ENCODE results near the gene SCD.
"Not testable (repeated sequence)": the region's sequence is repeated elsewhere in the genome, so short reads cannot be mapped to it uniquely, and the experiment has no call there.

Gene SCD

DNA sequence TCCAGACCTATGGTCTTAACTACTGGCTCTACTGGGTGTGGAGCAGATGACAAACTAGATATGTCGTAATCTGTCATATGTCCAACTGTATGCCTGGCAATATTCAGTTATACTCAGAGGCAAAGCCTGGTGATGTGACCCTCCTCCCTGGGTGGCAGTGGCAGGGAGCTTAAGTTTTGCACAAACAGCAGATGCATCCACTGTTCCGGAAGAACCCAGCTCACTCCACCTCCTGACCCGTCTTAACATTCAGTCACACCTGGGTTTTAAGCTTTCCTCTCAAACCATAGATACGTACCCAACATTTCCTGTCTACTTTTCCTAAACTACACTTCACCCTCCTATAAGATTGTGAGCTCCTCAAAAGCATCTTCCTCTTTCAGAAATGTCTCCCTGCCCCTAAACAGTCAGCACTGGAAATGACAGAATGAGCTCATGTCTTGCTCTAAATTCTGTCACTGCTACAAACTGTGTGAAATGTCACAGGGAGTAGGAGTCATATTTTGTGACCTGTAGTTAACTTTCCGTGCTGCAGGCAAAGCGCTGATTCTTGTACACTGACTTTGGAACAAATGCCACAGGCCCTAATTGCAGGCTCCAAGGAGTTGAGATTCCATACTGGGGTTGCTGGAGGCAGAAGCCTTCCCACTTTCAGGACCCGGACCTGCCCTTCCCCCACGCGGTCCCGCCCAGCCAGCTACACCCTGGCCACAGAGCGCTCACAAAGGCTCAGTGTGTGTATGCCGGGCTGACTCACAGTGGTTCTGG is 23.9 kb downstream of the SCD start:
- TF ChIP-seq, protein P1, sequence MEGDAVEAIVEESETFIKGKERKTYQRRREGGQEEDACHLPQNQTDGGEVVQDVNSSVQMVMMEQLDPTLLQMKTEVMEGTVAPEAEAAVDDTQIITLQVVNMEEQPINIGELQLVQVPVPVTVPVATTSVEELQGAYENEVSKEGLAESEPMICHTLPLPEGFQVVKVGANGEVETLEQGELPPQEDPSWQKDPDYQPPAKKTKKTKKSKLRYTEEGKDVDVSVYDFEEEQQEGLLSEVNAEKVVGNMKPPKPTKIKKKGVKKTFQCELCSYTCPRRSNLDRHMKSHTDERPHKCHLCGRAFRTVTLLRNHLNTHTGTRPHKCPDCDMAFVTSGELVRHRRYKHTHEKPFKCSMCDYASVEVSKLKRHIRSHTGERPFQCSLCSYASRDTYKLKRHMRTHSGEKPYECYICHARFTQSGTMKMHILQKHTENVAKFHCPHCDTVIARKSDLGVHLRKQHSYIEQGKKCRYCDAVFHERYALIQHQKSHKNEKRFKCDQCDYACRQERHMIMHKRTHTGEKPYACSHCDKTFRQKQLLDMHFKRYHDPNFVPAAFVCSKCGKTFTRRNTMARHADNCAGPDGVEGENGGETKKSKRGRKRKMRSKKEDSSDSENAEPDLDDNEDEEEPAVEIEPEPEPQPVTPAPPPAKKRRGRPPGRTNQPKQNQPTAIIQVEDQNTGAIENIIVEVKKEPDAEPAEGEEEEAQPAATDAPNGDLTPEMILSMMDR (conservative IDR thresholded peaks at IDR 0.05; ENCODE audit: control insufficient read depth, insufficient read depth, low read depth, low read length): no peak
- peak; percentile 90 for DNase-seq (ENCODE audit: low read depth)
- no peak overlapping the region for H3K4me3 ChIP-seq (ENCODE audit: control insufficient read depth, low read depth, low read length)

DNA sequence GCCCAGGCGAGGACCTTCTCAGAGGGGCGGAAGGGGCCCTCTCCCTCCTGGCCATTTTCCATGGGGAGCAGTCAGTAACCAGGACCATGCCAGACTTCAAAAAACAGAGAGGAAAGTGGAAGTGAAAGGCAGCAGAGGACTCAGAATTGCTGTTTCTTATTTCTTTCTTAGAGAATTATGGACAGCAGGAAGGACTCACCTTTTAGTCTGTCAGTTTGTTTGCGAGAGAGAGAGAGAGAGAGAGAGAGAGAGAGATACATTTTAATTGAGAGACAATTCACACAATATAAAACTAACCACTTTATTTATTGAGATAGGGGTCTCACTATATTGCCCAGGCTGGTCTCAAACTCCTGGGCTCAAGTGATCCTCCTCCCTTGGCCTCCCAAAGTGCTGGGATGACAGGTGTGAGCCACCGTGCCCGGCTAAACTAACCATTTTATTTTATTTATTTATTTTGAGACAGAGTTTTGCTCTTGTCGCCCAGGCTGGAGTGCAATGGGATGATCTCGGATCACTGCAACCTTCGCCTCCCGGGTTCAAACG is 24.5 kb downstream of the SCD start:
- no peak for DNase-seq (ENCODE audit: low read depth)
- TF ChIP-seq, protein P1 (conservative IDR thresholded peaks at IDR 0.05; ENCODE audit: control insufficient read depth, insufficient read depth, low read depth, low read length): no peak
- no peak overlapping the region for H3K4me3 ChIP-seq (ENCODE audit: control insufficient read depth, low read depth, low read length)

DNA sequence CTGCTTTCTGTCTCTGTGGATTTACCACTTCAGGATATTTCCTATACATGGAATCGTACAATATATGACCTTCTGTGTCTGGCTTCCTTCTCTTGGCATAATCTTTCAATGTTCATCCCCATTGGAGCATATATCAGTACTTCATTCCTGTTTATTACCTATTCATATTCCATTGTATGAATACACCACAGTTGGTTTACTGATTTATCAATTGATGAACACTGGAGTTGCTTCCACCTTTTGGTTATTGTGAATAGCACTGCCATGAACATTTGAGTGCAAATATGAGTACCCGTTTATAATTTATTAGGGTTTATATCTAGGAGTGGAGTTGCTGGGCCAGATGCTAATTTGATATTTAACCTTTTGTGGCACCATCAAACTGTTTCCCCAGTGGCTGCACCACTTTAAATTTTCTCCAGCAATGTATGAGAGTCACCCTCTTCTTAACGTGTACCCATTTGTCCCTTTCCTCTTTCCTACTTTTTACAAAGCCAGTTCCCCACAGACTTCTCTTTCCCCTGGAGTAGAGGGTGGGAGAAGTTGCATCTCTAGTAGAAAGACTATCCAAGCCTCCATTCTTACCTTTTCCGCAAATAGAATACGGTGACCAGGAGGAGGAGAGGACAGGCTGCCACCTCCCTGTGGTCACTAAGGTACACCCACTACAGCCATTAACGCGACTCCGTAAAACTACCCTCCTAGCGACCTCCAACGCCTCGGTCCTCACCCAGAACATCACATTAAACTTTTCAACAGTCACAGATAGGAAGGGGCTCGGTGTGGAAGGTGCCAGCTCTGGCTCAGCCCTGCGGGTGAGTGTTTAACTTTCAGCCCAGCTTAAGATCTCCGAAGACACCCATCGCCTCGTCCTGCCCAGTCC is 25.6 kb downstream of the SCD start:
- DNase-seq (ENCODE audit: low read depth): no peak
- TF ChIP-seq, protein P1 (conservative IDR thresholded peaks at IDR 0.05; ENCODE audit: control insufficient read depth, insufficient read depth, low read depth, low read length): no peak
- H3K4me3 ChIP-seq (ENCODE audit: control insufficient read depth, low read depth, low read length): peak overlapping the region; percentile 28

DNA sequence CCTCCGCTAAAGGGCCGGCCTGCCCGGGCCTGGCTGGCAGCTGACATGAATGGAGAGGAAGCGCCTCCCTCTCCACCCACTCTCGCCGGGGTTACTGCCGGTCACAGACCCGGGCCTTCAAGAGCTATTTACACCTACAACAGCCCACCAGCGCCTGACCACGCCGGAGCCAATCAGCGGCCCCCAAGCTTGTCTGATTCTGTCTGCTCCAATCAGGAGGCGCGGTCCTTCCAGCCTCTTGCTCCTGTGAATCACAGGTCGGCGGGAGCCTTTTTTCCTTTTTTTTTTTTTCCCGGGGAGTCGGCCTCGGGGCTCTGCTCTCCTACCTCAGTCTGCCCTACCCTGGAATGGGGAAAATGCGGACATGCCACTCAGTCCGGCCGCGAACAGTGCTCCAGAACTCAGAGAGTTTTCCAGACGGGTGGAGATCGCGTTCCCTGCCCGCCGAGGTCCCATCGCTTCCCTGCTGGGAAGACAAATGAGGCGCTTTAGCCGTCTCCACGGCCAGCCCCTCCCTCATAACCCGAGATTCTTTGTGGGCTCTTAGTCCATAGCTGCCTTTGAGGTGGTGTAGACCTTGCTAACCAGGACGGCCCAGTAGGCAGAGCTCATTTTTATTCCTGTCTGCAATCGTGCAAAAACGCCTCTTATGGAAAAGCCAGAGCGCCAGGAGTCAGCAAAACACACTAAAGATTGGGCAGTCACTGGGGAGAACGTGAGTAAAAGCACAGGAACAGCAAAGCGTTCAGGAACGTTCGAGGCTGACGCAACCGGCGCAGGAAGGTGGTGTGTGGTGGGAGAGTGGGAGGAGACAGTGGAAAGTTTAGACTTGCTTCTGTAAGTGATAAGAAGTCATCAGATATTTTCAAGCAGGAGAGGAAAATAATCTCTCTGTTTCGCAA is 26.5 kb downstream of the SCD start:
- H3K4me3 ChIP-seq (ENCODE audit: control insufficient read depth, low read depth, low read length): peak overlapping the region; percentile 63
- TF ChIP-seq, protein P1 (conservative IDR thresholded peaks at IDR 0.05; ENCODE audit: control insufficient read depth, insufficient read depth, low read depth, low read length): no peak
- DNase-seq (ENCODE audit: low read depth): peak; percentile 99

DNA sequence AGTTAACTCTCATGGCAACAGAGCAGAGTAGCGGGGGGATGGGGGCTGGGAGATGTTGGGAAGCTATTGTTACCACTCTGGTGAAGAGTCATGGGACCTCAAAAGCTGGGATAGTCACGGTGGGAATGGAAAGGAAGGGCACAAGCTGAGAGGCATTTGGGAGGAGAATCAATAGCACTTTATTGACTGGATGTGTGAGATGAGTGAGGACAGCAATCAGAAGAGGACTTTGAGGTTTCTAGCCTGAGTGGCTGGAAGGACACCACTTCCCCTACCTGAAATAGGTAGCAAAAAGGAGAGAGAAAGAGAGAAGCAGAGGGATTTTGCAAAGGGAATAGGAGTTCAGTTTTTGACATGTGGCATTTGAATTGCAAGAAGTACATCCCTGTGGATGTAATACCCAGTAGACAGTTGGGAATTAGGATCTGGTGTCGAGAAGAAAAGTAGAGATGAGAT is 27.2 kb downstream of the SCD start:
- TF ChIP-seq, protein P1 (conservative IDR thresholded peaks at IDR 0.05; ENCODE audit: control insufficient read depth, insufficient read depth, low read depth, low read length): no peak
- peak overlapping the region; percentile 63 for H3K4me3 ChIP-seq (ENCODE audit: control insufficient read depth, low read depth, low read length)
- no peak for DNase-seq (ENCODE audit: low read depth)

DNA sequence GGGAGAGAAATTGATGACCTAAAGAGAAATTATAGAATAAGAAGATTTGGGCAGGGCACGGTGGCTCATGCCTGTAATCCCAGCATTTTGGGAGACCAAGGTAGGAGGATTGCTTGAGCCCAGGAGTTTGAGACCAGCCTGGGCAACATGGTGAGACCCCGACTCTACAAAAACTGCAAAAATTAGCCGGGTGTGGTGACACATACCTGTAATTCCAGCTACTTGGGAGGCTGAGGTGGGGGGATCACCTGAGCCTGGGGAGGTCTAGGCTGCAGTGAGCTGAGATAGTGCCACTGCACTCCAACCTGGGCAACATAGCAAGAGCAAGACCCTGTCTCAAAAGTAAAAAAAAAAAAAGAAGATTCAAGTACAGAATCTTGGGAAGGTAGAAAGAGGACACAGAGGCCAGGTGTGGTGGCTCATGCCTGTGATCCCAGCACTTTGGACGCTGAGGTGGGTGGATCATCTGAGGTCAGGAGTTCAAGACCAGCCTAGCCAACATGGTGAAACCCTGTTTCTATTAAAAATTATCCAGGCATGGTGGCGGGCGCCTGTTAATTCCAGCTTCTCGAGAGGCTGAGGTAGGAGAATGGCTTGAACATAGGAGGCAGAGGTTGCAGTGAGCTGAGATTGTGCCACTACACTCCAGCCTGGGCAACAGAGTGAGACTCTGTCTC is 27.8 kb downstream of the SCD start:
- peak overlapping the region; percentile 63 for H3K4me3 ChIP-seq (ENCODE audit: control insufficient read depth, low read depth, low read length)
- DNase-seq (ENCODE audit: low read depth): not testable (repeated sequence)

DNA sequence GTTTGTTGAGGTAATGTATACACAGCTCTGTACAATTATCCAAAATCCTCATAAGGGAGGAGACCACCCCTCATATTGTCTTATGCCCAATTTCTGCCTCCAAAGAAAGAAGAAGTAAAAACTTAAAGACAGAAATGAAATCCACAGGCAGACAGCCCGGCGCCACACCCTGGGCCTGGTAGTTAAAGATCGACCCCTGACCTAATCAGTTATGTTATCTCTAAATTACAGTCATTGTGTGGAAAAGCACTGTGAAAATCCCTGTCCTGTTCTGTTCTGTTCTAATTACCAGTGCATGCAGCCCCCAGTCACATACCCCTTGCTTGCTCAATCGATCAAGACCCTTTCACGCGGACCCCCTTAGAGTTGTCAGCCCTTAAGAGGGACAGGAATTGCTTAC is 29.6 kb downstream of the SCD start:
- DNase-seq (ENCODE audit: low read depth); H3K4me3 ChIP-seq (ENCODE audit: control insufficient read depth, low read depth, low read length): not testable (repeated sequence)

Measured in fibroblast of mammary gland (primary cell).